NCI-H1105 treated with DMSO at 0.1 percent for 48 hours (cell line): ENCODE measurements around the gene APCDD1.
"Not testable (repeated sequence)": the region's sequence is repeated elsewhere in the genome, so short reads cannot be mapped to it uniquely, and the experiment has no call there.

Experiments
- DNase-seq: peaks from one replicate; lab custom pipeline; 2025; lab: John Stamatoyannopoulos, UW

APCDD1 gene

GRCh38 chr18:10525697-10526560 is 71.5 kb downstream of the APCDD1 start, which contains the start of gene NAPG:
Gene NAPG, plus strand, starts transcription at chr18:10526027. Its CDS starts 76 bp downstream, at chr18:10526103.
- DNase-seq, result peak; percentile 75

GRCh38 chr18:10526561-10526949 is 72.1 kb downstream of the APCDD1 start:
- DNase-seq, result no peak

- DNase-seq, result no peak
Measured at GRCh38 chr18:10528439-10528838, 74.0 kb downstream of the APCDD1 start.

GRCh38 chr18:10530002-10530401 is 75.6 kb downstream of the APCDD1 start:
- DNase-seq, result no peak

- DNase-seq, result no peak
Measured at GRCh38 chr18:10530852-10531251, 76.4 kb downstream of the APCDD1 start.

- no peak for DNase-seq
Measured at GRCh38 chr18:10533111-10533510, 78.7 kb downstream of the APCDD1 start.

- no peak for DNase-seq
Measured at GRCh38 chr18:10536280-10536679, 81.8 kb downstream of the APCDD1 start.

GRCh38 chr18:10537765-10538164 is 83.3 kb downstream of the APCDD1 start:
- no peak for DNase-seq

- DNase-seq, result not testable (repeated sequence)
Measured at GRCh38 chr18:10539124-10539523, 84.7 kb downstream of the APCDD1 start.
